Lung (tissue), 16 donors: Measurements from ENCODE around the gene SHLD1. TPM values are rescaled to one million over a fixed set of nuclear protein-coding genes. Genes with fewer than 3 reads are reported as not detected.
"Not testable (repeated sequence)": the region's sequence is repeated elsewhere in the genome, so short reads cannot be mapped to it uniquely, and the experiment has no call there.

Experiments used
- ATAC-seq: fragments of 200-7000 bp; cut with Tn5 transposase; one replicate; pipeline ENCODE4 v1.9.1; 2020; ENCODE audit warnings: moderate number of reproducible peaks; ENCODE audit not compliant: insufficient read depth, low FRiP score
- DNase-seq, 3 donors: peaks; one replicate each; pipeline ENCODE4 v3.0.0-alpha.2; 2013 to 2017
- H3K27ac ChIP-seq, 2 donors: one replicate each; pipeline ENCODE4 v1.5.1; 2013; ENCODE audit warnings: mild to moderate bottlenecking in 2 of 2, moderate library complexity in 2 of 2, control low read depth in 1 of 2, inconsistent platforms in 1 of 2, low read depth in 1 of 2, low read length in 1 of 2
- H3K27me3 ChIP-seq, 3 donors: one replicate each; pipeline ENCODE4 v1.5.1; 2013; ENCODE audit warnings: low read length in 2 of 3; ENCODE audit not compliant: control insufficient read depth in 3 of 3, insufficient read depth in 3 of 3
- H3K36me3 ChIP-seq, 4 donors: one replicate each; pipeline ENCODE4 v1.5.1; 2013; ENCODE audit warnings: low read length in 4 of 4, mild to moderate bottlenecking in 1 of 4, moderate library complexity in 1 of 4; ENCODE audit not compliant: control insufficient read depth in 4 of 4, insufficient read depth in 4 of 4
- H3K4me1 ChIP-seq, 5 donors: one replicate each; pipeline ENCODE4 v1.5.1; 2013; ENCODE audit warnings: low read length in 5 of 5, mild to moderate bottlenecking in 2 of 5, moderate library complexity in 1 of 5; ENCODE audit not compliant: control insufficient read depth in 5 of 5, insufficient read depth in 5 of 5
- H3K4me3 ChIP-seq: one replicate; pipeline ENCODE4 v1.5.1; 2013; ENCODE audit warnings: mild to moderate bottlenecking, control low read depth, moderate library complexity
- H3K9ac ChIP-seq, 2 donors: one replicate each; pipeline ENCODE4 v1.5.1; 2013; ENCODE audit warnings: low read length in 2 of 2, control low read depth in 1 of 2; ENCODE audit not compliant: insufficient read depth in 1 of 2
- H3K9me3 ChIP-seq, 4 donors: one replicate each; pipeline ENCODE4 v1.5.1; 2013; ENCODE audit warnings: low read length in 3 of 4, mild to moderate bottlenecking in 1 of 4, moderate library complexity in 1 of 4; ENCODE audit not compliant: control insufficient read depth in 4 of 4, insufficient read depth in 3 of 4
- CTCF ChIP-seq: IDR thresholded peaks from 2 replicates; pipeline ENCODE4 v1.5.1; 2012; ENCODE audit warnings: mild to moderate bottlenecking; ENCODE audit errors: control extremely low read depth, extremely low read depth
- WGBS, 2 donors: extraction: QIAGEN DNeasy Blood & Tissue Kit; methylation state at CpG; one replicate each; pipeline ENCODE4 v1.1.7; 2013; 5-methylcytosine and 5-hydroxymethylcytosine counted together
- long read RNA-seq, 5 donors: transcript quantifications; one replicate each; lab custom pipeline, GENCODE V29; 2026
- polyA plus RNA-seq, 2 donors: library from polyadenylated mRNA; stranded (reverse); fragments of 200-250 nt; gene quantifications; one replicate each; pipeline ENCODE4 v1.2.1, GENCODE V29; 2013
- total RNA-seq, 2 donors: library from RNA; depleted of rRNA in 1 of 2; stranded (reverse); fragments of >200 nt in 1 of 2; gene quantifications; one replicate each; pipeline ENCODE4 v1.2.1, GENCODE V29; 2014 to 2021
- donor health status: control.
- donor health status: control.
- donor health status: Bipolar disorder and iron deficiency.
- donor health status: healthy.
- donor health status: DM: yes; HTN: yes; CAD: no.

SHLD1 gene
- total RNA-seq (1 to 10 TPM; 5.0 to 5.7 TPM), polyA plus RNA-seq (1 to 10 TPM; 6.4 to 6.8 TPM)
- long read RNA-seq, donor 1, partial matches to known transcripts: 0 of 5 reads
- long read RNA-seq, donor 1, other reads (novel, unspliced or antisense): 0 of 5 reads
- long read RNA-seq, donor 2, partial matches to known transcripts: 0 of 3 reads
- long read RNA-seq, donor 2, other reads (novel, unspliced or antisense): 0 of 3 reads
- long read RNA-seq, donor 3, partial matches to known transcripts: 0 of 3 reads
- long read RNA-seq, donor 3, other reads (novel, unspliced or antisense): 0 of 3 reads
- long read RNA-seq, donor 4, partial matches to known transcripts: 0 of 1 reads
- long read RNA-seq, donor 4, other reads (novel, unspliced or antisense): 0 of 1 reads
- long read RNA-seq, donor 5, partial matches to known transcripts: 0 of 3 reads
- long read RNA-seq, donor 5, other reads (novel, unspliced or antisense): 0 of 3 reads

- Histone ChIP-seq H3K4me3 (peak within 1 kb of the TSS; percentile 58), H3K4me1 (peaks cover 0 to 9% (median 2%) of the 10 kb centered on the region in 5 donors), H3K9me3 (no peaks in the 10 kb centered on the region), H3K27me3 (no peaks in the 10 kb centered on the region), H3K9ac (peak within 1 kb of the TSS in 1 of 2 donors; percentile 88), H3K27ac (peak within 1 kb of the TSS; percentile 72 to 80), H3K36me3 (no peaks in the 10 kb centered on the region)
- peak; percentile 88 to 96 (median 95) for DNase-seq
- no peak for TF ChIP-seq CTCF
- 16 to 17% methylated on average over 27 of the region's 27 CpGs for WGBS, 2 donors
- peak; percentile 92 for ATAC-seq
Measured at GRCh38 chr20:5749952-5750779, at the start of gene SHLD1. SHLD1 (plus strand) TSS chr20:5750401; CDS start chr20:5772866, 22,465 bp downstream.

GRCh38 chr20:5702339-5702738 is 47.9 kb upstream of the SHLD1 start:
- H3K4me1 ChIP-seq, H3K36me3 ChIP-seq, H3K4me3 ChIP-seq, DNase-seq, H3K27ac ChIP-seq, H3K9me3 ChIP-seq, ATAC-seq, H3K9ac ChIP-seq, H3K27me3 ChIP-seq: not testable (repeated sequence)
- WGBS, 2 donors: 82 to 85% methylated on average over 4 of the region's 5 CpGs

- no peak for TF ChIP-seq CTCF
- DNase-seq (peak in 2 of 3 donors; percentile 11 to 29), ATAC-seq (no peak)
- H3K9me3 ChIP-seq: no peaks in the 10 kb centered on the region
- no peaks in the 10 kb centered on the region for H3K36me3 ChIP-seq
- no peaks in the 10 kb centered on the region for H3K27me3 ChIP-seq
- H3K4me1 ChIP-seq: no peaks in the 10 kb centered on the region
- H3K27ac ChIP-seq: no peak overlapping the region
- no peak overlapping the region for H3K9ac ChIP-seq
- WGBS, 2 donors: 34 to 51% methylated on average over 5 of the region's 5 CpGs
- no peak overlapping the region for H3K4me3 ChIP-seq
Measured at GRCh38 chr20:5703681-5704101, 46.5 kb upstream of the SHLD1 start.

- H3K36me3 ChIP-seq: no peaks in the 10 kb centered on the region
- H3K9ac ChIP-seq: no peak overlapping the region
- H3K4me1 ChIP-seq: peaks cover 0 to 2% (median 0%) of the 10 kb centered on the region in 5 donors
- H3K9me3 ChIP-seq: no peaks in the 10 kb centered on the region
- DNase-seq: no peak
- no peak for ATAC-seq
- WGBS, 2 donors: 83 to 87% methylated on average over 6 of the region's 6 CpGs
- no peak overlapping the region for H3K27ac ChIP-seq
- TF ChIP-seq CTCF: no peak
- H3K4me3 ChIP-seq: no peak overlapping the region
- H3K27me3 ChIP-seq: no peaks in the 10 kb centered on the region
Measured at GRCh38 chr20:5705827-5706226, 44.4 kb upstream of the SHLD1 start.
